Testis (tissue), 3 donors: ENCODE data around the gene SLC16A10. TPM values are rescaled to one million over a fixed set of nuclear protein-coding genes. Genes with fewer than 3 reads are reported as not detected.
"Not testable (repeated sequence)": the region's sequence is repeated elsewhere in the genome, so short reads cannot be mapped to it uniquely, and the experiment has no call there.

Source experiments
- DNase-seq: peaks from one replicate; pipeline ENCODE4 v3.0.0-alpha.2; 2019
- H3K27ac ChIP-seq, 2 donors: fragments of 200-600 bp; sonication (generic); one replicate each; pipeline ENCODE4 v1.5.1; 2019
- H3K27me3 ChIP-seq: fragments of 200-600 bp; sonication (generic); one replicate; pipeline ENCODE4 v1.5.1; 2019
- H3K36me3 ChIP-seq: fragments of 200-600 bp; sonication (generic); one replicate; pipeline ENCODE4 v1.5.1; 2017; ENCODE audit warnings: low read depth; ENCODE audit errors: missing control alignments
- H3K4me1 ChIP-seq: fragments of 200-600 bp; sonication (generic); one replicate; pipeline ENCODE4 v1.5.1; 2019
- H3K4me3 ChIP-seq, 2 donors: fragments of 200-600 bp; sonication (generic); one replicate each; pipeline ENCODE4 v1.5.1; 2017 to 2019
- H3K9me3 ChIP-seq: fragments of 200-600 bp; sonication (generic); one replicate; pipeline ENCODE4 v1.5.1; 2017
- POLR2A ChIP-seq: fragments of 450-650 bp; IDR thresholded peaks from one replicate; pipeline ENCODE4 v1.6.1; 2017; ENCODE audit warnings: antibody characterized with exemption, mild to moderate bottlenecking, moderate library complexity
- WGBS, 2 donors: methylation state at CpG; one replicate each; pipeline ENCODE4 v1.1.5; 2018; 5-methylcytosine and 5-hydroxymethylcytosine counted together
- intact Hi-C: fragments of 100-400 bp; cut with DNase I; formaldehyde crosslinking; loops from one replicate; pipeline ENCODE4 v1.15.1; 2023; ENCODE audit warnings: low total_unique reads
- polyA plus RNA-seq: library from polyadenylated mRNA; stranded (reverse); fragments of 350-450 nt; fragmentation: Illumina TruSeq; extraction: RNeasy Lipid Tissue Mini Kit (QIAGEN cat#74804); gene quantifications from one replicate; pipeline ENCODE4 v1.2.3, GENCODE V29; 2014; ENCODE audit warnings: low read depth, low replicate concordance; ENCODE audit not compliant: insufficient read depth
- total RNA-seq, 2 donors: library from RNA; depleted of rRNA; stranded (reverse); fragments of >200 nt; gene quantifications; one replicate each; pipeline ENCODE4 v1.2.3, GENCODE V29; 2016
- TF ChIP-seq, protein P1 (sequence below), 3 experiments: fragments of 450-650 bp in 2 of 3; fragments of 200-600 bp in 1 of 3; sonication (generic) in 1 of 3; IDR thresholded peaks; one replicate each; pipeline ENCODE4 v1.5.1; 2016 to 2019; ENCODE audit warnings: antibody characterized with exemption in 3 of 3, mild to moderate bottlenecking in 2 of 3, moderate library complexity in 1 of 3

SLC16A10 gene
- total and polyA plus RNA-seq, 3 donors from 2014 or later: 9.0 to 16.9 (median 12.0) TPM

DNA sequence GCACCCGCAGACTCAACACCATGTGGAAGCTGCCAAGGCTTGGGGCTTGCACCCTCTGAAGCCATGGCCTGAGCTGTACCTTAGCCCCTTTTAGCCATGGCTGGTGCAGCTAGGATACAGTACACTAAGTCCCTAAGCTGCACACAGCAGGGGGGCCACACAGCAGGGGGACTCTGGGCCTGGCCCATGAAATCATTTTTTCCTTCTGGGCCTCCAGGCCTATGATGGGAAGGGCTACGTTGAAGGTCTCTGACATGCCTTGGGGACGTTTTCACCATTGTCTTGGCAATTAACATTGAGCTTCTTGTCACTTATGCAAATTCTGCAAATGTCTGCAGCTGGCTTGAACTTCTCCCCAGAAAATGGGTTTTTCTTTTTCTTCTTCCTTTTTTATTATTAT is 103.3 kb downstream of the SLC16A10 start:
- WGBS, 2 donors: 94 to 97% methylated on average over 3 of the region's 3 CpGs

DNA sequence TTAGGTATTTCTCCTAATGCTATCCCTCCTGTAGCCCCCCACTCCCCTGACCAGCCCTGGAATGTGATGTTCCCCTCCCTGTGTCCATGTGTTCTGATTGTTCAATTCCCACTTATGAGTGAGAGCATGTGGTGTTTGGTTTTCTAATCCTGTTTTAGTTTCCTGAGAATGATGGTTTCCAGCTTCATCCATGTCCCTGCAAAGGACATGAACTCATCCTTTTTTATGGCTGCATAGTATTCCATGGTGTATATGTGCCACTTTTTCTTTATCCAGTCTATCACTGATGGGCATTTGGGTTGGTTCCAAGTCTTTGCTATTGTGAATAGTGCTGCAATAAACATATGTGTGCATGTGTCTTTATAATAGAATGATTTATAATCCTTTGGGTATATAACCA is 103.8 kb downstream of the SLC16A10 start:
- DNase-seq, H3K27ac ChIP-seq, intact Hi-C loops, H3K4me1 ChIP-seq, H3K36me3 ChIP-seq, H3K9me3 ChIP-seq, H3K27me3 ChIP-seq, H3K4me3 ChIP-seq: not testable (repeated sequence)

More for the DNA sequence above, 103.3 kb downstream of the SLC16A10 start:
- intact Hi-C loops: no loop called here
- no peak overlapping the region for H3K4me3 ChIP-seq
- H3K36me3 ChIP-seq: no peaks in the 10 kb centered on the region
- no peaks in the 10 kb centered on the region for H3K27me3 ChIP-seq
- H3K4me1 ChIP-seq: no peaks in the 10 kb centered on the region
- no peak overlapping the region for H3K27ac ChIP-seq
- no peak for DNase-seq
- no peak for TF ChIP-seq POLR2A
- TF ChIP-seq, protein P1, sequence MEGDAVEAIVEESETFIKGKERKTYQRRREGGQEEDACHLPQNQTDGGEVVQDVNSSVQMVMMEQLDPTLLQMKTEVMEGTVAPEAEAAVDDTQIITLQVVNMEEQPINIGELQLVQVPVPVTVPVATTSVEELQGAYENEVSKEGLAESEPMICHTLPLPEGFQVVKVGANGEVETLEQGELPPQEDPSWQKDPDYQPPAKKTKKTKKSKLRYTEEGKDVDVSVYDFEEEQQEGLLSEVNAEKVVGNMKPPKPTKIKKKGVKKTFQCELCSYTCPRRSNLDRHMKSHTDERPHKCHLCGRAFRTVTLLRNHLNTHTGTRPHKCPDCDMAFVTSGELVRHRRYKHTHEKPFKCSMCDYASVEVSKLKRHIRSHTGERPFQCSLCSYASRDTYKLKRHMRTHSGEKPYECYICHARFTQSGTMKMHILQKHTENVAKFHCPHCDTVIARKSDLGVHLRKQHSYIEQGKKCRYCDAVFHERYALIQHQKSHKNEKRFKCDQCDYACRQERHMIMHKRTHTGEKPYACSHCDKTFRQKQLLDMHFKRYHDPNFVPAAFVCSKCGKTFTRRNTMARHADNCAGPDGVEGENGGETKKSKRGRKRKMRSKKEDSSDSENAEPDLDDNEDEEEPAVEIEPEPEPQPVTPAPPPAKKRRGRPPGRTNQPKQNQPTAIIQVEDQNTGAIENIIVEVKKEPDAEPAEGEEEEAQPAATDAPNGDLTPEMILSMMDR (IDR thresholded peaks at IDR 0.05): no peak
- H3K9me3 ChIP-seq: no peaks in the 10 kb centered on the region

DNA sequence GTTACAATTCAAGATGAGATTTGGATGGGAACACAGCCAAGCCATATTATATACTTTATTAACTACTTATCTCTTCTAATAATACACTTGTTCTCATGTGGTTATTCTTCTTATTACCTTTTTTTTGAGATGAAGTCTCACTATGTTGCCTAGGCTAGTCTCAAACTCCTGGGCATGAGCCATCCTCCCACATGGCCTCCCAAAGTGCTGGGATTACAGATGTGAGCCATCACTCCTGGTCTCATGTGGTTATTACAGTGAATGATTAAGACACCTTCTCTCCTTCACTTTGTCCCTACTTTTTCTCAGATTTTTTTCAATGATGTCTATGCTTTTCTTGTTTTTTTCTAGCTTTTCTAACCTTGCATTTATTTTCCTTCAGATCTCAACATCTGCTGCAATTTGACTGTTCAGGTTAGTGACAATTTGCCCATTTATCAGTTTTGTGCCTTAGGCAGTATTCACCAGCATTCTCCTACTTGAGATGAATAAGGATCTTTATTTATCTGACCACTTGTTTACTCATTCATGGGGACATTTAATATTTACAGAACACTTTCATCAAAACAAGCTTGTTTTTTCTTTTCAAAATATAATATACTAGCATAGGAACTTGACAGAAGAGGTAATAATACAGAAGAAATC is 105.7 kb downstream of the SLC16A10 start:
- DNase-seq: no peak
- Histone ChIP-seq H3K27ac (no peak overlapping the region), H3K9me3 (no peaks in the 10 kb centered on the region), H3K36me3 (no peaks in the 10 kb centered on the region), H3K4me1 (no peaks in the 10 kb centered on the region), H3K4me3 (no peak overlapping the region), H3K27me3 (no peaks in the 10 kb centered on the region)
- TF ChIP-seq, protein P1 (IDR thresholded peaks at IDR 0.05): no peak
- no peak for TF ChIP-seq POLR2A
- intact Hi-C loops: no loop called here

DNA sequence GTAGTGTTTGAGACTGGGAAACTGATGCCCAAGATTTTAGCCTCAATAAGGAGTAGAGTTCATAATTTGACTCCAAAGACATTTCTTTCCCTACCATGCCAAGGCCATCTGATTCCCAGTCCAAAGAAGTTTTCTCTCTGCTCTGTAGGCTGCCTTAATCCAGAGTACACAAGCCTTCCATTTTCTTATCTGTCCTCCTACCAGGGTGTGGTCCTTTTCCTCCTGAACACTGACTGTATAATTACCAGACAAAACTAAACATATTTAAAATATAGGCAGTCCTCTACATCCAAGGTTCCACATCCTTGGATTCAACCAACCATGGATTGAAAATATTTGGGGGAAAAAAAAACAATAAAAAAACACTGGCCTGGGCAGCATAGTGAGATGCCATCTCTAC is 108.4 kb downstream of the SLC16A10 start:
- TF ChIP-seq, protein P1 (IDR thresholded peaks at IDR 0.05): no peak
- no peak for TF ChIP-seq POLR2A
- Histone ChIP-seq H3K36me3 (no peaks in the 10 kb centered on the region), H3K27me3 (no peaks in the 10 kb centered on the region), H3K4me3 (no peak overlapping the region), H3K27ac (no peak overlapping the region), H3K4me1 (no peaks in the 10 kb centered on the region), H3K9me3 (no peaks in the 10 kb centered on the region)
- no peak for DNase-seq
- intact Hi-C loops: no loop called here

- DNase-seq: no peak
- Histone ChIP-seq H3K9me3 (no peaks in the 10 kb centered on the region), H3K4me3 (no peak overlapping the region), H3K36me3 (no peaks in the 10 kb centered on the region), H3K27ac (no peak overlapping the region), H3K27me3 (no peaks in the 10 kb centered on the region), H3K4me1 (no peaks in the 10 kb centered on the region)
- TF ChIP-seq, protein P1 (IDR thresholded peaks at IDR 0.05): no peak
- no peak for TF ChIP-seq POLR2A
- 95 to 100% methylated on average over 3 of the region's 3 CpGs for WGBS, 2 donors
- intact Hi-C loops: no loop called here
These were observed 111.5 kb downstream of the SLC16A10 start for GRCh38 chr6:111198841-111199240.
